ENCODE results near the gene AMFR.
"Not testable (repeated sequence)": the region's sequence is repeated elsewhere in the genome, so short reads cannot be mapped to it uniquely, and the experiment has no call there.

AMFR gene

DNA sequence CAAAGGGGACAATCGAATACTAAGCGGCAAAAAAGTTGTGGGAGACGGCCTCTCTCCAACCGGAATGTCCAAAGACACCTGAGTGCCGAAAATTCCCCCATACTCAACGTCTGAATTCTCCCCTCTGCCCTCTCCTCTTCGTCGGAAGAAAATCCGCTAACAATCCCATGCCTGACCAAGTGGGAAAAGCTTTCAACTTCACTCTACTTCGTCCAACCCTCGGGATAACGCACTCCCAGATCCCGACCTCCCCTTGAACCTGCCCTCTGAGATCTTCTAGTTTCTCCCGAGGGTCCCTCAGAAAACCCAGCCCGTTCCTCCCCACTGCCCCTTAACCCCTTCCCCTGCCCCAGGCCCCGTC, 961 bp downstream of the AMFR start:
- no peak for DNase-seq (ENCODE audit: low read depth in 1 of 2, low spot score in 1 of 2)

DNA sequence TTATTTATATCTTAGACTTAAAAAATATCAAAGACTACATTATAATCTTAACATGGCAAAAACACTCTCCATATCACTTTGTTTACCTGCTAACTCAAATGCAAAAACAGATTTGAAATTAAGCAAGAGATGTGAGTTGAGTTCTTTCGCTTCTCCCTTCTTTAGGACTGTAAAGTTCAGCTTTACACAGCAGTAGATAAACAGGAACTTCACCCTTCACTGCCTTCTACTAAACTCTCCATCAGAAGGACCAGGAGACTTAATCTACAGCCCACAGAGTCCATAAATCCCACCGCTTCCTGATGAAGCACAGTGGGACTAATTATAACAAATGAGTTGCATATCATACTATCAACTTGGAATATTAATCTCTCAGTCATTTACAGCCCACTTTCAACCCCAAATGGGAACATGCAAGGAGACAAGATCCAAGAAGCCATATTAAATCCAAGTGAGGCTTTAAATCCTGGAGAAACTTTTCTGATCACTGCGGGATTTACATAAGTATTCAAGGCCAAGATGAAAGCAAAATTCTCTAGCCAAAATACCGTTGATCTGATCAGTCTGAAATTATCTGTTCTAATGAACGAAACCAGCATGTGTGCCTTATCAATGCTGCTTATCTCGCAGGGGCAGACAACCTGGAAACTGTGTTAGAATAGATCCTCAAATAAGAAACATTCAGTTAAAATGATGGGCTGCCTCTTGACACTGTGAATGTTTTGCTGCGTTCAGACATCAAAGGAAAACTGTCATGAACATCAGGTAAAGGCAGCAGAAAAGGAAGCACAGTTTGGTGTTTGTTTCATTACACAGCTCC, 1.6 kb downstream of the AMFR start:
- DNase-seq (ENCODE audit: low read depth in 1 of 2, low spot score in 1 of 2), result no peak

DNA sequence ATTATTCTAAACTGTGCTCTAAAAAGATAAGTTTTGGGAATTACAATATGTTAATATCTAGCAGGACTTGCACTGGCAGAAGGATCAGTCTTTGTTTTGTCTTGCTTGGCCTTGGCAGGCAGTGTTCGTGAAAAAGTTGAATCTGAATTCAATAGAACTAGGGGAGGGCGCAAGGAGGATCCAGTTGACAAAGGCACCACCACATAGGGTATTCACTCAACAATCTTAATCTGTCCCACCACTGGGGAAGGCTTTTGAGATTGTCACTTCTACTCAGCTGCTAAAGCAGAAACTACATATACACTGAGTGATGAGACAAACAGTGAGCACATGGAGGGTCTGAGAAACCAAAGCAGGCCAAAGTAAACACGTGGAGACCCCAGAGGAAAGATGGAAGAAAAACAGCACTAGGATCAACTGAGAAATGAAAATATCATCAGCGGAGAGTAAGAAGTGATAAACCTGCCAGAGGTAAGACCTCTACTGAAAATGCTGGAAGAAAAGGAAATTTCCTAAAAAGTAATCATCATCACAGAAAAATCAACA, 2.4 kb downstream of the AMFR start:
- DNase-seq (ENCODE audit: low read depth in 1 of 2, low spot score in 1 of 2), result no peak

DNA sequence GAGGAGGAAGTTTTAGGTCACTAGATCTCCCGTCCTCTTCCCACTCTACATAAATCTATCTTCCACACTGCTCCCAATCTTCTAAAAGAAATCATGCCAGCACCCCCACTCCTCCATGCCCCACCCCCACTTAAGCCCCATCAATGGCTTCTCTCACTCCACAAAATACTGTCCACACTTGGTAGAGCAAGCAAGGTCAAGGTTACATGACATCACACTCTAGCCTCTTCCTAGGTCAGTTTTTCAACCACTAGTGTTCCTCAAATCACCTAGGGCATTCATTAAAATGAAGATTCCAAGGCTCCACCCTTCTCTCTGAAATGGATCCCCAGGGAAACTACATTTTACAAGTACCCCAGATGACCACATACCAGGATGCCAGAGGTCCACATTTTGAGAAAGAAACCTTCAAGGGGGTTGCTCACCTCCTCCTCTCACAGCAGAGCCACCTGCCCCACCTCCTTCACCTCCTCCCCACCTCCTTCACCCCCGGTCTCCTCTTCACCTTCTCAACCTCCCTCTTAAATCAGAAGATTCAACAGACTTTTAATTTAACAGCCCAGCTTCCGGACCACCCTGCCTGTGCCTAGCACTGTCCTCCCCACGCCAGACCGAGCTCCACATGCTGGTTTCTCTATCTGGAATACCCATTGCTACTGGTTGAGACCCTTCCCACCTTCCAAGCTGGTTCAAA, 3.2 kb downstream of the AMFR start:
- no peak for DNase-seq (ENCODE audit: low read depth in 1 of 2, low spot score in 1 of 2)

DNA sequence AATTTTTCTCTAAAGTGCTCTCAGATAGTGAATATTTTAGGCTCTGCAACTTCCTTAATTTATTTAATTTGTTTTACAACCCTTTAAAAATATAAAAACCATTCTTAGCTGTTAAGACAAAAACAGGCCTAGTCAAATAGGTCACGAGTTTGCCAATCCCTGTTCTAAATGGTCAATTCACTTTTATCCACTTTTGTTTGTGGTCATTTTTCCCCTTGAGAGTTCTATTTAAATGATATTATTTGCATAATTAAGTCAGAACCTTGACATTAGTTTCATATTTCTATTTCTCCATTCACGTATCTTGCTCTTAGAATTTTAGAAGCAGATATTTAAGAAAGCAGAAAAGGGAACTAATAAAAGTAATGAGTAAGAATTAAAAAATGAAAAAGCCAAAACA, 4.0 kb downstream of the AMFR start:
- no peak for DNase-seq (ENCODE audit: low read depth in 1 of 2, low spot score in 1 of 2)

DNA sequence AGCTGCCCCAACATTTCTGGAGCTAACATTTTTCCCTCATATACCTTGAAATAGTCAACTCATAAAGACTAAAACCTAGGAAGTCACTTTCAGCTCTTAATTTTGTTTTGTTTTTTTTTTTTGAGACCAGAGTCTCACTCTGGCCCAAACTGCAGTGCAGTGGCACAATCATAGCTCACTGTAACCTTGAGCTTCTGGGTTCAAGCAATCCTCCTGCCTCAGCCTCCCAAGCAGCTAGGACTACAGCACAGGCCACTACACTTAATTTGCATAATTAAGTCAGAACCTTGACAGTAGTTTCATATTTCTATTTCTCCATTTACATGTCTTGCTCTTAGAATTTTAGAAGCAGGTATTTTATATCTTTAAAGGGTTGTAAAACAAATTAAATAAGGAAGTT, 4.7 kb downstream of the AMFR start:
- DNase-seq (ENCODE audit: low read depth in 1 of 2, low spot score in 1 of 2), result no peak

DNA sequence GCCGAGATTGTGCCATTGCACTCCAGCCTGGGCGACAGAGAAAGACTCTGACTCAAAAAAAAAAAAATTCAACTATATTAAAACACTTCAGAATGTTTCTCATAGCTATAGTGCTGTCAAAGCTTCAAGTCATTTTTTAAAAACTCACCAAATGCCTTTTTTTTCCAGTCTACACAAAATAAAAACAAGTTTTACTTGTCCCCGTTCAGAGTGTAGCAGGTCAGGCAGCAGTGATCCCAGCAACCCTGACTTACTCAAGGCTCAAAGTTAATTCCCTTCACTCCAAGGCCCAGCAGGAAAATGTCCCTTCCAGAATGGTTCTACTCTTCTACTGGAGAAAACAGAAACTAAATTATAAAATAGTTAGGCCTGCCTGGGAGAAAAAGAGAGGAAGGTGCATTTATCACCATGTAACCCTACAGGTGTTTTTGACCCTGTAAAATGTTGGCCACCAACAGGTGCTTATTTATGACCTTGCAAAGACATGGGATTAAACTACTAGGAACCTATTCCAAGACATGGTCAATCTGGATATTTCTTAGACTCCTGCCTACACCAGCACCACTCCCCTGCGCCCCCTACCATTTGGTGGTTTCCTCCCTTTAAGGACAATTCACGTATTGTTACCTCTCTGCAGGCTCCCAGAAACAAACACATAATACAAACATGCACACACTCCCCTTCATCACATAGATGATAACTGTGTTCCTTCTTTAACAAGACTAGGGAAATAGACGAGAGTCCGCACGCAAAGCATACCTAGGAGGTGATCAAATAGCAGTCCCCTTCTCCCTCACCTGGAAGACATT, 5.4 kb downstream of the AMFR start:
- DNase-seq (ENCODE audit: low read depth in 1 of 2, low spot score in 1 of 2), result no peak

DNA sequence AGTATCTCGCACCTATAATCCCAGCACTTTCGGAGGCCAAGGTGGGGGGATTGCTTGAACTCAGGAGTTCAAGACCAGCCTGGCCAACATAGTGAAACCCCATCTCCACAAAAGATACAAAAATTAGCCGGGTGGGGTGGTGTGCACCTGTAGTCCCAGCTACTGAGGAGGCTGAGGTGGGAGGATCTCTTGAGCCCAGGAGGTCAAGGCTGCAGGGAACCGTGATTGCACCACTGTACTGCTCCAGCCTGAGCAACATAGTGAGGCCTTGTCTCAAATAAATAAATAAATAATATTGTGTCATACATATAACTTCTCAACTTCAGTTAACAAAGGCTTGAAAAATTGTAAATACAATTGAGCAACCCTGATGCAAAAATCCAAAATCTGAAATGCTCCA, 8.2 kb downstream of the AMFR start:
- no peak for DNase-seq (ENCODE audit: low read depth in 1 of 2, low spot score in 1 of 2)

DNA sequence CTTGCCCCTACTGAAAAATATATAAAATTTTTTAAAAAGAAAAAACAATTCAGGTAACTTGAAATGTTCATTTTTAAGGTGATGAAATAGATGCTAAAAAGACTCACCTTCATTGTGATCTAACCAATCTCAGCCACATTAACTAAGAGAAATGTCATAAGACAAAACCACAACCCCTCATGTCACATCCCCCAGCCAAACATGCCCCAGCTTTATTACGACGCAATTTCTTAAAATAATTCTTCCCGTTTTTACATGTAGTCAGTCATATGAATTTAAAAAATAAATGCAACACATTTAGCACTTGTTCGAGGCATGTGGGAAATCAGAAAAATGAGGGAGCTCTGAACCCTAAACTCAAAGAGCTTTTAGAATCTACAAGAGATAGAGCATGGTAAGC, 9.5 kb downstream of the AMFR start:
- DNase-seq (ENCODE audit: low read depth in 1 of 2, low spot score in 1 of 2), result no peak

DNA sequence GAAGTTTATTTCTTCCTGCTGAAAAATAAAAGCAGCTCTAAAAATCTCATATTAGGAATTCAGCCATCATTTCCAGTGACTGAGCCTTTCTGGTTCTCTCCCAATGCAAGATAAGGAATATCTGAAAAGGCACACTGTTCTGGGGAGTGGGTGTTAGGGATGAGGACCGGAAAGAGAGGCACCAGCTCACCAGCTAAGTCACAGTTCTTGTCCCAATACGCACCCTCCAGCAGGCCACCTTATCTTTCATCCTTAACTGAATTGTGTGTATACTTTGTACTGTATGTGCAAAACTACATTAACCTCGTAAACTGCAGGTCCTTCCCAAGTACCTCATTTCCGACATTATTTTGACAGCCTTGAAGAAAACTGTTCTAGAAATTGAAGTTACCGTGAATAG, 11.0 kb downstream of the AMFR start:
- no peak for DNase-seq (ENCODE audit: low read depth in 1 of 2, low spot score in 1 of 2)

DNA sequence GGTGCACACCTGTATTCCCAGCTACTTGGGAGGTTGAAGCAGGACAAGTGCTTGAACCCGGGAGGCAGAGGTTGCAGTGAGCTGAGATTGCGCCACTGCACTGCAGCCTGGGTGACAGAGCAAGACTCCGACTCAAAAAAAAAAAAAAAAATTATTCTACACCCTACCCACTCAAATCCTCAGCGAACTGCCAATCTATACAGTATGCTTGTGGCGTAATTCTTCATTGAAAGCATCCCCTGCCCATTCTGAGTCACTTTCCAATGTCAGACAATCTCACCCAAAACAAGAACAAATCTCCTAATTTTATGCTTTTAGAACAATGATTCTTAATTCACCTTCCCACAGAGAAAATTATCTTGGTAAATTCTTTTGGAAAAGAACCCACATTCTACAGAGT, 12.0 kb downstream of the AMFR start:
- no peak for DNase-seq (ENCODE audit: low read depth in 1 of 2, low spot score in 1 of 2)

DNA sequence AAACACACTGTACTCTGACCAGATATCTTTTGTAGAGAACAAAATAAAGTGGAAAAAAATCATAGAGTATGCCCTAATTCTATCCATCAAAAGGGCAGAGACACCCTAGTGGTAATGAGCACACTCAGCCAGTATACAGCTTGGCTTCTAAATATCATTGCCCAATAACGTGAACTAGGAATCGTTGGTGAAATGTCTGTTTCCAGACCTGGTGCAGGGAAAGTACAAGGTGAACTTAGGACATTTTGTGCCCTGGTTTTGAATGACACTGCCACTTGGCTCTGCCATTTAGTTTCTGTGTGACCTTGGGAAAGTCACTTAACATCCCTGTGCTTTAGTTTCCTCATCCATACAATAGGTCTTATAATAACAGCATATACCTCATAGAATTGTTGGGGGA, 13.7 kb downstream of the AMFR start:
- DNase-seq (ENCODE audit: low read depth in 1 of 2, low spot score in 1 of 2), result no peak

DNA sequence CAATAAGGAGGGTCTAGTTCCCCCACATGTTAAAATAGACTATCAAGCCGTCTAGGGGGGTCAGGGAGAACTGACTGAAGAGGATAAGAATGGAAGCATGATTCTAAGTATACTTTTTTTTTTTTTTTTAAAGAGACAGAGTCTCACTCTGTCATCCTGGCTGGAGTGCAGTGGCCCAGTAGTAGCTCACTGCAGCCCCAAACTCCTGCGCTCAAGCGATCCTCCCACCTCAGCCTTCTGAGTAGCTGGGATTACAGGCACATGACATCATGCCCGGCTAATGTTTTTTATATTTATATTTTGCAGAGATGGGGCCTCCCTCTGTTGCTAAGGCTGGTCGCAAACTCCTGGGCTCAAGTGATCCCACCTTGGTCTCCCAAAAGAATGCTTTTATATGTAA, 14.2 kb downstream of the AMFR start:
- no peak for DNase-seq (ENCODE audit: low read depth in 1 of 2, low spot score in 1 of 2)

DNA sequence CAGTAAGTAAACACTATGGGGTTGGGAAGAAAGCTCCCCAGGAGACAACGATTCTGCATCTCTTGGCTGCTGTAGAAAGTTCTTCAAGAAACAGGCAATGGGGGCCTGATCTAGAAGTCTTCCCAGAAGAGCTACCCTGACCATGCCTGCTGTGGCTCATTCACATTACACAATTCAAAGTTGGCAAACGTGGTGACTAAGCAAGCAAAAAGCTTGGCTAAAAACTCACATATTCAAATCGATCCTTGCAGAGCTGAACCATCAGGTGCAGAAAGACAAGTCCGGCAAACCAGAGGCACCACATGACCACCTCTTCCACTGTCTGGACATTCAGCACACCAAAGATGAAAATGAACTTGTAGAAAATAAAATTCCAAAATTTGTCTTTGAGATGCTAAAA, 16.1 kb downstream of the AMFR start:
- DNase-seq (ENCODE audit: low read depth in 1 of 2, low spot score in 1 of 2), result no peak

DNA sequence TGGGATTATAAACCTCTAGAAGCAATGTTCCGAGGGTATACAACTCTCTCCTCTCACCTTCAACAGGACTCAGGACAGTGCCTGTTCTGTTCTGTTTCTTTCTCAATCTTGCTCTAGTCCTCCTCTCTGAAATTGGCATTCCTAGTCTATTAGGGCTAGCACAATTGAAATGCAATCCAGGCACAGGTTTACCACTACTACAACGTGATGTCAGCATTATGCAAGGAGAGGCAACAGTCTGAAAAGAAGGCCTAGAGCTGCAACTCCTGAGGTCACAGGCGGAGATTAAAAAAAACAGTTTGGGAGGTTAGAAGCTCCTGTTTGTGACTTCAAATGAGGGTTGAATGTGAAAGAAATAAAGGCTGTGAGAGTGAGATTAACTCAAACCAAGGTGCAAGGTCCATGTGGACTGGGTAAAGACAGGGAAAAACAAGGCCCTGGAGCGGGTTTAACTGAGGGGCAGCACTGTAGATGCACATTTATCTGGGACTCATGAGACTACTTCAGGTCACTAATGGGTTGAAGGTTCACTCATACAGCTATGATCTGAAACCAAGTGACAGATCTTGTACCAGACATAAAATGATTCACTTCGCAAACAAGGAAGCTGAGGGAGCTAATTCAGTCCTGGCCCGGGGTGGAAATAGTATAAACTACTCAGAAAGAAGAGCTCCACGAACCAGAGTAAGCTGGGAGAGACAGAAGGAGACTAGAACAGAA, 16.8 kb downstream of the AMFR start:
- no peak for DNase-seq (ENCODE audit: low read depth in 1 of 2, low spot score in 1 of 2)

DNA sequence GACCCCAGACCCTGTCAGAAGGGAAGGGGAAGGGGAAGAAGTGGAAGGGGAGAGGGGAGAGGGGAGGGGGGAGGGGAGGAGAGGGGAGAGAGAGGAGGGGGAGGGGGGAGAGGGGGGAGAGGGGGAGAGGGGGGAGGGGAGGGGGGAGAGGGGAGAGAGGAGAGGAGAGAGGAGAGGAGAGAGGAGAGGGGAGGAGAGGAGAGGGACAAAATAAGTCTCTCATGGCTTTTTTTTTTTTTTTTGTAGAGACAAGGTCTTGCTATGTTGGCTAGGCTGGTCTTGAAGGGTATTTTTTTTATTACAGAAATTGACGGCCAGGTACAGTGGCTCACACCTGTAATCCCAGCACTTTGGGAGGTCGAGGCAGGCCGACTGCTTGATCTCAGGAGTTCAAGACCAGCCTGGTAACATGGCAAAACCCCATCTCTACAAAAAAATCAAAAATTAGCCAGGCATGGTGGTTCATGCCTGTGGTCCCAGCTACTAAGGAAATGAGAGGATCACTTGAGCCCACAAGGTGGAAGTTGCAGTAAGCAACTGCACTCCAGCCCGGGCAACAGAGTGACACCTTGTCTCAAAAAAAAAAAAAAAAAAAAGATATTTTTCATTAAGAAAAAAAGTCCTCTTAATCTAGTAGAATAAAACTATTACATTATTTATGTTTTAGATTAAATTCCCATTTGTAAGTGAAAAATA, 19.2 kb downstream of the AMFR start:
- DNase-seq (ENCODE audit: low read depth in 1 of 2, low spot score in 1 of 2), result no peak

DNA sequence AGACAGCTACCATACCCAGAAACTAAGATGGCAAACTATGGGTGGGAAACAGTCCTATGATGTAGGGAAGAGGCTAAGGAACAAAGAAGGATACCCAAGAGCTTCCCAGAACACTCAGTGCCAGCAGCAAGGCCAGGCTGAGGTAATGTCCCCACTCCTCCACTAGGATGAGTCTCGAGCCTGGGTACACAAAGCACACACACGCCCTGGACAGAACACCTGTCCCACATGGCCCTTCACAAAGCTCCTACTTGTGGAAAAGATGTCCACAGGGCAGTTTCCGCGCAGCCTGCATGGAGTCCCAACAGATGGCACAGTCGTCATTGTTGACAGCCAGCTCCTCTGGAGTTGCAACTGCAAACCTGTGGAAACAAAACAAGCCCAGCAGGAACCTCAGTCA, 23.9 kb downstream of the AMFR start:
- DNase-seq (ENCODE audit: low read depth in 1 of 2, low spot score in 1 of 2), result no peak

DNA sequence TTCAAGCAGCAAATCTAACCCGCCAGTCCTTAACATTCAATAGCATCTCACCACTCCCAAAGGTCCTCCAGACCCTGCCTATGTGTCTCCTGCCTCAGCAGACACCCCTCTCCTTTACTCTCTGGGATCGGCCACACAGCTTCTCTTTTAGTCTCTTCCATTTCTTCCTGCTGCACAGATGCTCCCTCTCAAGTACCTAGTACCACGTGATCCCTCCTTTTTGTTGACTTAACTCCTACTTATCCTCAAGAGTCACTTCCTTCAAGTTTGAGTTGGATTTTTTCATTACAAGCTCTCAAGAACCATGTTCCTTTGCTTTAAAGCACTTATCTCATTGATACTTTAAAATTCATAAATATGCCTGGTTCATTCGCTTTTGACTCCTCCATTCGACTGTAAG, 24.9 kb downstream of the AMFR start:
- DNase-seq (ENCODE audit: low read depth in 1 of 2, low spot score in 1 of 2), result no peak

DNA sequence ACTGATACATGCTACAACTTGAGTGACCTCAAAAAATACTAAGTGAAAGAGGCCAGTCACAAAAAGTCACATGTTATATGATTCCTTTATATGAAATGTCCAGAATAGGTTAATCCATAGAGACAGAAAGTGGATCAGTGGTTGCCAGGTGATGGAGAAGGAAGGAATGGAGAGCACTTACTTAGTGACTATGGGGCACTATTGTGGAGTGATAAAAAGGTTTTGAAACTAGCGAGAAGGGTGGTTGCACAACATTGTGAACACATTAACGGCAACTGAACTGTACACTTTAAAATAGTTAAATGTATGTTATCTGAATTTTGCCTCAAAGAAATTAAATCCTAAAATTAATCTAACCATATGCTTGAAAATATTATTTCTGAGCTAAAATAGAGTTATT, 25.9 kb downstream of the AMFR start:
- no peak for DNase-seq (ENCODE audit: low read depth in 1 of 2, low spot score in 1 of 2)

DNA sequence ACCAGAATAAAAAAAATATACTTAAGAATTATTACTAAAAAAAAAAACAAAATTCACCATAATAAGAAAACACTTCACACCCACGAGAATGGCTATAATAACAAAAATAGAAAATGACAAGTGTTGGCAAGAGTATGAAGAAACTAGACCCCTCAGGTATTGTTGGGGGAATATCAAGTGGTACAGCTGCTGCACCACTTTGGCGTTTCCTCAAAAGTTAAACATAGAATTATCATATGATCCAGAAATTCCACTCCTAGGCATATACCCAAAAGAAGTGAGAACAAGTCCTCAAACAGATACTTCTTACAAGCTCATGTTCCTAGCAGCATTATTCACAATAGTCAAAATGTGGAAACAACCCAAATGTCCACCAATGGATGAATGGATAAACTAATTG, 26.3 kb downstream of the AMFR start:
- DNase-seq (ENCODE audit: low read depth in 1 of 2, low spot score in 1 of 2), result no peak

DNA sequence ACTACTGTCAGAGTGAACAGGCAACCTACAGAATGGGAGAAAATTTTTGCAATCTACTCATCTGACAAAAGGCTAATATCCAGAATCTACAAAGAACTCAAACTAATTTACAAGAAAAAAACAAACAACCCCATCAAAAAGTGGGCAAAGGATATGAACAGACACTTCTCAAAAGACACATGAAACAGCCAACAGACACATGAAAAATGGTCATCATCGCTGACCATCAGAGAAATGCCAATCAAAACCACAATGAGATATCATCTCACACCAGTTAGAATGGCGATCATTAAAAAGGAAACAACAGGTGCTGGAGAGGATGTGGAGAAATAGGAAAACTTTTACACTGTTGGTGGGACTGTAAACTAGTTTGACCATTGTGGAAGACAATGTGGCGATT, 28.6 kb downstream of the AMFR start:
- DNase-seq (ENCODE audit: low read depth in 1 of 2, low spot score in 1 of 2), result not testable (repeated sequence)
